NCI-H526 treated with DMSO at 0.1 percent for 48 hours (cell line): ENCODE data around the gene FSHR.

ENCODE experiments used
- DNase-seq: peaks from one replicate; lab custom pipeline; 2025; lab: John Stamatoyannopoulos, UW

FSHR gene

GRCh38 chr2:48954935-48955334 is 199.4 kb downstream of the FSHR start:
- no peak for DNase-seq

- no peak for DNase-seq
Observed at GRCh38 chr2:48954311-48954710, 200.0 kb downstream of the FSHR start.

GRCh38 chr2:48952614-48953013 is 201.7 kb downstream of the FSHR start:
- no peak for DNase-seq

DNA sequence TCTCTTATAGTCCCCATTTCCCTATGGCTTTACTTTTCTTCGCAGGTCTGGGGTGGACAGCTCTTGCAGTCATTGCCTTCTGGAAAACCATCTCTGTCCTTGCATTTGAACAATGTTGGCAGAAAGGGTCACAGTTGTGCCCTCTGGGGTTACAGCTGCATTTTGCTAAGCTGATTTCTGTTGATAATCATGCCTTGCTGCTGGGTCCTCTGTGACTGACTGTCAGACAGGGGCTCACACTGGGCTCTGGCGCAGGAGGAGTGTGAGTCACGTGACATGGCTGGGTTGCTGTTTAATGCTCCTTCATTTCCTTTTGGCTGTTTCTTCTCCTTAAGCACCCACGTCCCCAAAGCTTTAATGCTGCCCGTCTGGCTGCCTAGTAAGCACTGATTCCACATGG is 202.2 kb downstream of the FSHR start:
- no peak for DNase-seq

DNA sequence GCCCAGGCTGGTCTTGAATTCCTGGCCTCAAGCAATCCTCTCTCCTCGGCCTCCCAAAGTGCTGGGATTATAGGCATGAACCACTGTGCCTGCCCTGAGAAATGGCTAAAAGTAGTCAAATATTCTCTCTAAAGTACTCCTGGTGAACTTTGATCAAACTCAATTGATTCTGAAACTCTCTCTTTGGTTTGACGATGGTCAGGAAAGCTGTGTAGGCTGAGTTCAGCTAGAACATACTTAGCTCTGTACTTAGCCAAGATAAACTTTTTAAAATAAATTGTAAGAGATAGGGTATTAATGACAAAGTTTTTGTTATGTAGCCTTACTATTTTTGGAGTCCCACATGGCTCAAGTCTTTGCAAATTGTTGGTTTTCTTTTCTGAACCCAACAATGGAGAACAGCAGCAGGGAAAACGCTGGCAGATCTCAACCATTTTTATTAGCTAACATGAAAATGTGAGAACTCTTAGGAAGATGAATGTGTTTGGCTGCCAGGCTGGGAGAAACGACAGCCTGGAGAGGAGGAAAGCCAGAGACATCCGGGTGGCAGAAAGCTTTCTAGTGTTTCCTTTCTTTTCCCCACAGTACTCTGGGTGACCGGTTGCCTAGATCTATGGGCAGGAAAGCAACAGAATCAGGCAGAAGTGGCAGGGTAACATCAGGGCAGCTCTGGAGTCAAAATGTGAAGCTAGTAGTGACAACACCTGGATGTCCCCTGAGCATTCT is 205.8 kb downstream of the FSHR start:
- no peak for DNase-seq

DNA sequence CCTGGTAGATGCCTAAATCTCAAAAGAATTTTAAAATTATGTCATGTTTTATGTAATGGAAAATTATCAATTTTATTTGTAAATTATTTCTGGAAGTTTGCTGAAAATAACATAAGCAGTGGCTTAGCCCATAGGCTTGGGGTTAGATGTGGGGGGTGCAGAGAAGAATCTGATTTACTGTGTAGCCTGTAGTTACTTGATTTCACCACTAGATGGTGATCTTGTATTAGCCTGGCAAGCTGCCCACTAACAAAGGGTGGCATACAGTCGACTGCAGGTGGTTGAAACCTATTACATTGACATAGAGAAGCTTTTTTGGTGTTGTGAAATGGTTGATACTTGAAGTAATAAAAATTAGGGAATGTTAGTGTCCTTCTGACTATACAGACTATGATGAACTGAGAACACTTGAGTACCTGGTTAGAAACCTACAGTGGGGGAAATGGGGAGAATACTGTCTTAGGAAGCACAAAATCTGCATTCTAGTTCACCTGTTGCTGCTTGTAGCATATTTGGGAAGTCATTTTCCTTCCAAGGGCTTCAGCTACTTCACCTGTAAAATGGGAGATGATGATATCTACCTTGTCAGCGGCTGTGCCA is 207.8 kb downstream of the FSHR start:
- peak; percentile 66 for DNase-seq

GRCh38 chr2:48944956-48945355 is 209.4 kb downstream of the FSHR start:
- no peak for DNase-seq

DNA sequence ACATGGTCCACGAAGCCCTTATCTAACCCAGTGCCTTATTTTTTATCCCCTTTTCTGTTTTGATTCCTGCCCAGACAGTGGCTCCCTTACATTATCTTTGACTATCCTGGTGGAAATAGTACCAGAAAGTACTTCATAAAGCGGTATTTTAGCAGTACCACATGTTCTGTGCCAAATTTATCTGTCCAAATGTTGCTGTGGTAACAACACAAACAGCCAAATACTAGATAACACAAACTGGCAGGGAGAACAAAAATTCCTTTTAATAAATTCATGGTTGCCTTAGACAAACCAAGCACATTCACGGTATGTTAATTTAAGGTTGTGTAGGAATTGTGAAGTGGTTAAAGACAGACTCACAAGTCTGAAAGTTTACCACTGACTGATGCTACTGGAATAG is 210.9 kb downstream of the FSHR start:
- no peak for DNase-seq

- no peak for DNase-seq
Observed at GRCh38 chr2:48941908-48942307, 212.4 kb downstream of the FSHR start.

DNA sequence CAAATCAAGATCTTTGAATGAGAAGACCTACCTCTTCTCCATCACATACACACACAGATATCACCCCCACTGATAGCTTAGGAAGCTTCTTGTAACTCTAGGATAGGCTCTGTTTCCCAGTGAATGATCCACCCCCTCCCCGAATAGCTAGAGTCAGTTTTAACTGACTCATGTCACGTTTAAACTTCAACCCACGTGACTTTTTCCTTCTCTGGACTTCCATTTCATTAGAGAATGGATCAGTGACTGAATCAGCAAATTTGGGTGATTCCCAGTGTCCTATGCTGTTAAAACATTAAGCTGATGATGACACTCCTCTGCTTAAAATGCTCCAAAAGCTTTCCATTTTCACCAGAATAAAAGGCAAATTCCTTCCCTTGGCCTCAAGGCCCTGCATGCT is 212.9 kb downstream of the FSHR start:
- DNase-seq: no peak

DNA sequence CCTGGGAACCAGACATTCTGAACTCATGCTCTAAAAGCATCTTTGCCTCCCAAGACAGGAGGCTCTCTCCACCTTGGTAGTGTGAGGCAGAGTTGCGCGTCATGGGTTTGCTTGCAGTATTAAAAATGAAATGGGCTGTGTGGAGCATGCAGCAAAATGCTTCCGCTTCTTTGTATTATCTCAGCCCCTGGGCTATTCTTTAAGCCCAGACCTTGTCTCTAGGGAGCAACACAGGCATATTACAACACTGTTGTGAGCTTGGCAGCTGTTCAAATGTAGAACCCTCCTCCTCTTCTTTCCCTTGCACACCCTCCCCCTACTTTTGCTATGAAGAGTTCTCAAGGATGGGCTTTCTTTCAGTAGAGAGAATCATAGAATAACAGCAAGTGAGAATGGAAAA is 213.7 kb downstream of the FSHR start:
- DNase-seq: peak; percentile 53

DNA sequence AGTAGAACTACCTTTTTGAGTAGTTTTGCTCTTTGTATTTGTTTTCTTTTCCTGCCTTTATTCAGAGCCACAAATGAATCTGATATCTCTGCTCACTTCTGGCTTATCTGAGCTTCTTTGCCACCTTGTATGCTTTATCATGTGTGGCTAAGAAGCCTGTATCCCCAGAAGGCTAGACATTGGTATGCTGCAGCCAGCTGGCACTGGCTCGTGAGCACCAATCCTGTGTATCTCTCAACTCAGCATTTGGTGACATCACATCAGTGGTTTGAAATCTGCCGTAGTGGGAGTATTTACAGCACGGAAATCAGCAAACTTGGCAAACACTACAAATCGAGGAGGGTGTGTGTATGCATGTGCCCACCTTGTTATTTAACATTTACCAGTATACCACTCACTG is 215.1 kb downstream of the FSHR start:
- DNase-seq: no peak

GRCh38 chr2:48938231-48938630 is 216.1 kb downstream of the FSHR start:
- no peak for DNase-seq

DNA sequence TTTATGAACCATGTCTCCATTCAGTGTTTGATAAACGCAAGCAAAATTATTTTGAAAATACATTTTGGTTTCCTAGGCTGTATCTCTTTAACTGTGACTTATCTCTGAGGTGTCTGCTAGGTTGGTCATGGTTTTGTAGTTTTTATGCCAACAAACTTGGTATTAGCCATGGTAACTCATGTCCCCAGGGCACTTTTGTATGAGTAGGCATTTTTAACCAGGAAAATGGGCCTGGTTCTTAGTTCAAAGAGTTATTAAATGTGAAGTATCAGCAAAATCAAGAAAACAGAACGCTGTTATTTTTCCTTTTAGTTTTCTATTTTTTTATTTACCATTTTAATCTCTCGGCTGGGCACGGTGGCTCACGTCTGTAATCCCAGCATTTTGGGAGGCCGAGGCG is 219.5 kb downstream of the FSHR start:
- DNase-seq: no peak

DNA sequence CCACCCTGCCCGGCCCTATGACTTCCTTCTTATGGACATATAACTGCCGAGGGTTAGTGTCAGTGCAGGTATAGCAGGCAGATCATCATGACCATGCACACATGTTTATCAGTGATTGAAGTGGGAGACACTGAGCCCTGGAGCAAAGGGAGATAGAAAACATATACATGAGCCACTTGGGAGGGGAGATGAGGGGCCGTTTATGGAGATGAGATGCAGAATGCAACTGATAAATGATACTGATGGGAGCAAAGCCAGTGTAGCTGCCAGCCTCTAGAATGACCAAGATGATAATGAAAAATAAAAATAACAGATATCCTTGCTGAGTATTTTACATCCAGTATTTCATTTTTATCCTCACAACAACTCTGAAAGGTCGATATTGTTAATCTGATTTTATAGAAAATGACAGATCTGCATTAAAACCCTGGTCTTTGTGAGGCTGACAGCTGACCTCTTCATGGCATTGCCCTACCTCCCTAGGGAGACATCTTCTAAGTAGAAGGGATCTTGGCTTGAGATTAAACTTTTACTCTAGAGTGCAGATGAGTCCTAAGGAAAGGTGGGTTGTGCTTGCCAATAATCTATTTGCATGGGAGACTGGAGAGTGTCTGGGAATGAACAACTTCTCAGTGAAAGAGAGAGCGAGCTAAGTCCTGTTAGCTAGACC is 220.4 kb downstream of the FSHR start:
- no peak for DNase-seq

DNA sequence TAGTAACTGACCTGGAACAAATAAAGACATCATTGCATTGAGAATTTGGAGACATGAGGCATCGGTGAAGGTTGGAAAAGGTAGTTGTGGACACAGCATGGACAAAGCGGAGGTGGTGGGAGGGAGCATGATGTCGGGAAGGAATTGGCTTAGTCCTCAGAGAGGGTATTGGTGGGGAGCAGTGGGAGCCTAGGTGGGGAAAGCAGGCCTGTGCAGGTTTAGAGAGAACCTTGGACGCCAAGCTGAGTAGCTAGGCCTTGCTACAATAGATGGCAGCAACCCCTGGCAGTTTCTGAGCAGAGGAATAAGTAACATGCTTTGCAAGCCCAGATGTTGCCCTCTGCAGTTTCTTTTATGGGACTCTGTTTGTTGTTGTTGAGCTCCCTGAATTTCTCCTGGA is 221.6 kb downstream of the FSHR start:
- DNase-seq: no peak

GRCh38 chr2:48929571-48930301 is 224.6 kb downstream of the FSHR start:
- no peak for DNase-seq

DNA sequence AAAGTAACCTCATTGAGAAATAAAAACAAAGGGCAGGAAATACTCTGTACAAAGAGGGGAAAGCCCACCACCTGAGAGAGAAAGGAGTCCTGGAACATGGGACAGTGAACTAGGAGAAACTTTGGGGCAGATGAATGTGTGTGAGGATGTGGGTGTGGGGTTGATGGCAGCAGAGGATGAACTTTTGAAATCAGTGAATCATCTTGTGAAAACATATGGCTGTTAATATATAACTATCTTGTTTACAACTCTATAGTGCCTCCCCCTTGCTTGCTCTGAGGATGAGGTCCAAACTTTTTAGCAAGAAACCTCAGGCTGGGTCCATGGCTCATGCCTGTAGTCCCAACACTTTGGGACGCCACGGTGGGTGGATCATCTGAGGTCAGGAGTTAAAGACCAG is 227.0 kb downstream of the FSHR start:
- DNase-seq: no peak

- no peak for DNase-seq
Observed at GRCh38 chr2:48915884-48916283, 238.4 kb downstream of the FSHR start.

DNA sequence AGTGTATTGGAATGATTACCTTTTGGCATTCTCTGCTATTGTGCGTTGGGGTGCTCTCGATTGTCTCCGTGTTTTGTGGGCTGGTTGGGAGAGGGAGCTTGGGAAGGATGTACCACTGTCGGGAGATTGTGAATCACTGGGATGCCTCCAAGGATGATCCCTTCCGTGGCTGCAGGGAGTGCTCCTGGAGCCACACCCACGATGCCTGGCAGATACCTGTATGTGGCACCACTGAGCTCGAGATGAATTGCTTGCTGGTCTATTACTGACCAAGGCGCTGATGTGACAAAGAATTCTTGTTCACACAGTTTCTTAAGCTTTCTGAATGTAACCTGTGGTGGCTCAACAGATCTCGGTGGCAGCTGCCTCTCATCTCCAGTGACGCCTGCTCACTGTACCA is 239.1 kb downstream of the FSHR start:
- no peak for DNase-seq

GRCh38 chr2:48914477-48915089 is 239.7 kb downstream of the FSHR start:
- DNase-seq: no peak
